ENCODE measurements around the gene CPEB1.

Gene CPEB1

GRCh38 chr15:82647045-82647834 is at the start of gene CPEB1:
TSS of gene CPEB1 (minus strand) at chr15:82647363. CDS start at chr15:82628459, 18,904 bp downstream.
- DNase-seq, result peak; percentile 8

- DNase-seq, result no peak
These were observed 45.0 kb upstream of the CPEB1 start for GRCh38 chr15:82692171-82692570.

- DNase-seq, result no peak
These were observed 42.0 kb upstream of the CPEB1 start for GRCh38 chr15:82689147-82689546.

GRCh38 chr15:82688691-82689090 is 41.5 kb upstream of the CPEB1 start:
- no peak for DNase-seq

- DNase-seq, result no peak
These were observed 34.2 kb upstream of the CPEB1 start for GRCh38 chr15:82681371-82681770.

- DNase-seq, result peak; percentile 76
These were observed 33.3 kb upstream of the CPEB1 start for GRCh38 chr15:82680200-82681102.

- no peak for DNase-seq
These were observed 32.5 kb upstream of the CPEB1 start for GRCh38 chr15:82679626-82680199.

- DNase-seq, result no peak
These were observed 30.7 kb upstream of the CPEB1 start for GRCh38 chr15:82677720-82678323.

GRCh38 chr15:82674873-82675272 is 27.7 kb upstream of the CPEB1 start:
- no peak for DNase-seq

- no peak for DNase-seq
These were observed 23.5 kb upstream of the CPEB1 start for GRCh38 chr15:82670699-82671098.

GRCh38 chr15:82666606-82667005 is 19.4 kb upstream of the CPEB1 start:
- DNase-seq, result no peak

GRCh38 chr15:82664021-82664420 is 16.9 kb upstream of the CPEB1 start:
- no peak for DNase-seq

GRCh38 chr15:82663186-82663600 is 16.0 kb upstream of the CPEB1 start:
- peak; percentile 34 for DNase-seq

GRCh38 chr15:82662641-82663040 is 15.5 kb upstream of the CPEB1 start:
- no peak for DNase-seq

GRCh38 chr15:82660378-82660777 is 13.2 kb upstream of the CPEB1 start:
- no peak for DNase-seq

- no peak for DNase-seq
These were observed 9.6 kb upstream of the CPEB1 start for GRCh38 chr15:82656641-82657266.

GRCh38 chr15:82655606-82656005 is 8.4 kb upstream of the CPEB1 start:
- DNase-seq, result no peak

GRCh38 chr15:82653483-82654168 is 6.5 kb upstream of the CPEB1 start:
- DNase-seq, result no peak

- DNase-seq, result no peak
These were observed 4.5 kb upstream of the CPEB1 start for GRCh38 chr15:82651708-82652107.

- no peak for DNase-seq
These were observed 3.0 kb upstream of the CPEB1 start for GRCh38 chr15:82650046-82650670.

GRCh38 chr15:82649226-82649999 is 2.2 kb upstream of the CPEB1 start:
- no peak for DNase-seq

Measured in activated CD4-positive, alpha-beta T cell treated with anti-CD3 and anti-CD28 coated beads, Interleukin-10, Interleukin-2, amounts not matched to agents 100 ng/mL and 50 ng/mL, durations not matched to agents 16 hours and 8 hours (primary cell).